ENCODE measurements around the gene LBX1. TPM values are rescaled to one million over a fixed set of nuclear protein-coding genes. Genes with fewer than 3 reads are reported as not detected.
A peak's percentile ranks its signal among the peaks of the same experiment; 100 is the strongest.

Gene LBX1
- total and polyA plus RNA-seq, 4 experiments from 2014 or later: not detected

- peaks cover 13% of the 10 kb centered on the region for H3K27me3 ChIP-seq (ENCODE audit: insufficient read depth, low read length)
- no peak overlapping the region for H3K27ac Mint-ChIP-seq
- H3K27me3 Mint-ChIP-seq: peaks cover 37 to 52% of the 10 kb centered on the region in 2 donors
- no peaks in the 10 kb centered on the region for H3K36me3 ChIP-seq (ENCODE audit: insufficient read depth, low read length)
- no peak overlapping the region for H3K4me3 ChIP-seq (ENCODE audit: low read length in 2 of 2)
- no peak overlapping the region for H3K4me3 Mint-ChIP-seq
- no peaks in the 10 kb centered on the region for H3K4me1 ChIP-seq (ENCODE audit: insufficient read depth, low read length)
- ChIA-PET POLR2A (ENCODE audit: partially characterized antibody) (no interaction called here), CTCF (ENCODE audit: partially characterized antibody) (interaction anchor here (3.6 kb wide), 1 partner anchor 30 kb away, joined by 18 read pairs; no protein-coding TSS in a partner anchor)
- H3K9me3 ChIP-seq (ENCODE audit: control insufficient read depth in 1 of 2, low read length in 2 of 2): no peaks in the 10 kb centered on the region
- peaks cover 0 to 2% (median 0%) of the 10 kb centered on the region in 8 donors for H3K9me3 Mint-ChIP-seq
- DNase-seq: no peak
- intact Hi-C loops (cut with micrococcal nuclease): no loop called here
- H3K4me1 Mint-ChIP-seq: no peaks in the 10 kb centered on the region
- H3K27ac ChIP-seq (ENCODE audit: low read depth, low read length): no peak overlapping the region
- no peaks in the 10 kb centered on the region for H3K36me3 Mint-ChIP-seq
Measured at GRCh38 chr10:101244321-101245050, 15.2 kb upstream of the LBX1 start.

- ChIA-PET CTCF (ENCODE audit: partially characterized antibody) (interaction anchor here (3.6 kb wide), 1 partner anchor 28 kb away, joined by 18 read pairs; no protein-coding TSS in a partner anchor), POLR2A (ENCODE audit: partially characterized antibody) (no interaction called here)
- Mint-ChIP-seq H3K9me3 (peaks cover 0 to 2% (median 0%) of the 10 kb centered on the region in 8 donors), H3K27ac (no peak overlapping the region), H3K4me1 (peaks cover 4 to 15% (median 9%) of the 10 kb centered on the region in 4 donors), H3K36me3 (no peaks in the 10 kb centered on the region), H3K4me3 (no peak overlapping the region), H3K27me3 (peaks cover 48 to 59% of the 10 kb centered on the region in 2 donors)
- intact Hi-C loops (cut with micrococcal nuclease): no loop called here
- no peak for DNase-seq
- Histone ChIP-seq H3K9me3 (ENCODE audit: control insufficient read depth in 1 of 2, low read length in 2 of 2) (no peaks in the 10 kb centered on the region), H3K36me3 (ENCODE audit: insufficient read depth, low read length) (no peaks in the 10 kb centered on the region), H3K27ac (ENCODE audit: low read depth, low read length) (no peak overlapping the region), H3K4me3 (ENCODE audit: low read length in 2 of 2) (no peak overlapping the region), H3K27me3 (ENCODE audit: insufficient read depth, low read length) (peaks cover 36% of the 10 kb centered on the region), H3K4me1 (ENCODE audit: insufficient read depth, low read length) (peaks cover 15% of the 10 kb centered on the region)
Measured at GRCh38 chr10:101241840-101242707, 12.8 kb upstream of the LBX1 start.

- Mint-ChIP-seq H3K27ac (no peak overlapping the region), H3K4me1 (peaks cover 7 to 24% (median 16%) of the 10 kb centered on the region in 4 donors), H3K9me3 (peaks cover 0 to 2% (median 0%) of the 10 kb centered on the region in 8 donors), H3K27me3 (peaks cover 50 to 60% of the 10 kb centered on the region in 2 donors), H3K36me3 (no peaks in the 10 kb centered on the region), H3K4me3 (no peak overlapping the region)
- Histone ChIP-seq H3K4me3 (ENCODE audit: low read length in 2 of 2) (no peak overlapping the region), H3K36me3 (ENCODE audit: insufficient read depth, low read length) (no peaks in the 10 kb centered on the region), H3K27ac (ENCODE audit: low read depth, low read length) (no peak overlapping the region), H3K27me3 (ENCODE audit: insufficient read depth, low read length) (peaks cover 65% of the 10 kb centered on the region), H3K4me1 (ENCODE audit: insufficient read depth, low read length) (peaks cover 24% of the 10 kb centered on the region), H3K9me3 (ENCODE audit: control insufficient read depth in 1 of 2, low read length in 2 of 2) (no peaks in the 10 kb centered on the region)
- DNase-seq: no peak
- intact Hi-C loops (cut with micrococcal nuclease): no loop called here
- ChIA-PET CTCF (ENCODE audit: partially characterized antibody) (interaction anchor here (0.9 to 3.9 kb wide), 5 partner anchors 18 to 51 kb away, joined by 4 to 45 read pairs (median 5); no protein-coding TSS in a partner anchor), POLR2A (ENCODE audit: partially characterized antibody) (no interaction called here)
Measured at GRCh38 chr10:101238732-101239105, 9.5 kb upstream of the LBX1 start.

GRCh38 chr10:101237982-101238731 is 8.9 kb upstream of the LBX1 start:
- H3K27me3 Mint-ChIP-seq: peaks cover 52 to 62% of the 10 kb centered on the region in 2 donors
- ChIA-PET CTCF (ENCODE audit: partially characterized antibody) (interaction anchor here (0.9 to 3.9 kb wide), 6 partner anchors 11 to 54 kb away, joined by 3 to 45 read pairs (median 4); no protein-coding TSS in a partner anchor), POLR2A (ENCODE audit: partially characterized antibody) (interaction anchor here (1.6 kb wide), 1 partner anchor 11 kb away, joined by 7 read pairs; no protein-coding TSS in a partner anchor)
- peaks cover 0 to 2% (median 0%) of the 10 kb centered on the region in 8 donors for H3K9me3 Mint-ChIP-seq
- Histone ChIP-seq H3K36me3 (ENCODE audit: insufficient read depth, low read length) (no peaks in the 10 kb centered on the region), H3K27me3 (ENCODE audit: insufficient read depth, low read length) (peaks cover 70% of the 10 kb centered on the region), H3K4me1 (ENCODE audit: insufficient read depth, low read length) (peaks cover 24% of the 10 kb centered on the region), H3K9me3 (ENCODE audit: control insufficient read depth in 1 of 2, low read length in 2 of 2) (no peaks in the 10 kb centered on the region), H3K27ac (ENCODE audit: low read depth, low read length) (no peak overlapping the region), H3K4me3 (ENCODE audit: low read length in 2 of 2) (no peak overlapping the region)
- H3K4me1 Mint-ChIP-seq: peaks cover 7 to 24% (median 16%) of the 10 kb centered on the region in 4 donors
- intact Hi-C loops (cut with micrococcal nuclease): loop anchor here (1.0 to 2.0 kb wide), 2 partner anchors 15 to 22 kb away; no protein-coding TSS in a partner anchor
- no peak for DNase-seq
- H3K27ac Mint-ChIP-seq: no peak overlapping the region
- H3K36me3 Mint-ChIP-seq: no peaks in the 10 kb centered on the region
- H3K4me3 Mint-ChIP-seq: peak overlapping the region in 3 of 8 donors; percentile 26 to 71 (median 69)

- peaks cover 24% of the 10 kb centered on the region for H3K4me1 ChIP-seq (ENCODE audit: insufficient read depth, low read length)
- no peak overlapping the region for H3K27ac ChIP-seq (ENCODE audit: low read depth, low read length)
- no peaks in the 10 kb centered on the region for H3K9me3 ChIP-seq (ENCODE audit: control insufficient read depth in 1 of 2, low read length in 2 of 2)
- peaks cover 78% of the 10 kb centered on the region for H3K27me3 ChIP-seq (ENCODE audit: insufficient read depth, low read length)
- H3K9me3 Mint-ChIP-seq: peaks cover 0 to 2% (median 0%) of the 10 kb centered on the region in 8 donors
- ChIA-PET CTCF (ENCODE audit: partially characterized antibody) (interaction anchor here (1.4 to 3.9 kb wide), 4 partner anchors 10 to 55 kb away, joined by 3 to 45 read pairs (median 10); no protein-coding TSS in a partner anchor), POLR2A (ENCODE audit: partially characterized antibody) (interaction anchor here (0.8 to 1.6 kb wide), 2 partner anchors 10 to 14 kb away, joined by 3 to 7 read pairs; no protein-coding TSS in a partner anchor)
- H3K4me3 ChIP-seq (ENCODE audit: low read length in 2 of 2): no peak overlapping the region
- peak overlapping the region in 1 of 7 donors; percentile 59 for H3K27ac Mint-ChIP-seq
- intact Hi-C loops (cut with micrococcal nuclease): loop anchor here (1.0 to 2.0 kb wide), 2 partner anchors 15 to 21 kb away; no protein-coding TSS in a partner anchor
- H3K36me3 ChIP-seq (ENCODE audit: insufficient read depth, low read length): no peaks in the 10 kb centered on the region
- H3K4me3 Mint-ChIP-seq: peak overlapping the region; percentile 27 to 83 (median 70)
- no peaks in the 10 kb centered on the region for H3K36me3 Mint-ChIP-seq
- H3K4me1 Mint-ChIP-seq: peaks cover 7 to 24% (median 16%) of the 10 kb centered on the region in 4 donors
- peaks cover 56 to 67% of the 10 kb centered on the region in 2 donors for H3K27me3 Mint-ChIP-seq
- DNase-seq: peak in 1 of 5 donors; percentile 23
Measured at GRCh38 chr10:101237081-101237981, 8.1 kb upstream of the LBX1 start.

Data from CD4-positive, alpha-beta memory T cell (primary cell).